ENCODE results near the gene OVCA2.
A peak's percentile ranks its signal among the peaks of the same experiment; 100 is the strongest.

Gene OVCA2

GRCh38 chr17:2025622-2026309 lies 16.1 kb upstream of the OVCA2 start:
- Histone ChIP-seq H3K27me3 (ENCODE audit: insufficient read depth, low read length) (peaks cover 89% of the 10 kb centered on the region), H3K9me3 (ENCODE audit: insufficient read depth, low read depth, low read length) (no peaks in the 10 kb centered on the region), H3K4me3 (ENCODE audit: low read length) (peak overlapping the region; percentile 49), H3K9ac (ENCODE audit: low read depth, low read length) (no peak overlapping the region), H3K4me1 (ENCODE audit: insufficient read depth, low read length) (peaks cover 18% of the 10 kb centered on the region), H3K27ac (ENCODE audit: low read depth, low read length) (no peak overlapping the region), H3K36me3 (ENCODE audit: insufficient read depth, low read length) (no peaks in the 10 kb centered on the region)
- WGBS: 3% methylated on average over 55 of the region's 55 CpGs

- H3K9ac ChIP-seq (ENCODE audit: low read depth, low read length): no peak overlapping the region
- no peak overlapping the region for H3K4me3 ChIP-seq (ENCODE audit: low read length)
- no peak overlapping the region for H3K27ac ChIP-seq (ENCODE audit: low read depth, low read length)
- H3K4me1 ChIP-seq (ENCODE audit: insufficient read depth, low read length): peaks cover 21% of the 10 kb centered on the region
- no peaks in the 10 kb centered on the region for H3K9me3 ChIP-seq (ENCODE audit: insufficient read depth, low read depth, low read length)
- H3K27me3 ChIP-seq (ENCODE audit: insufficient read depth, low read length): peaks cover 72% of the 10 kb centered on the region
- WGBS: 86% methylated on average over 10 of the region's 11 CpGs
- H3K36me3 ChIP-seq (ENCODE audit: insufficient read depth, low read length): no peaks in the 10 kb centered on the region
Observed at GRCh38 chr17:2027528-2028233, 14.1 kb upstream of the OVCA2 start.

GRCh38 chr17:2028234-2028614 lies 13.6 kb upstream of the OVCA2 start:
- 85% methylated on average over 5 of the region's 5 CpGs for WGBS
- no peaks in the 10 kb centered on the region for H3K36me3 ChIP-seq (ENCODE audit: insufficient read depth, low read length)
- peaks cover 18% of the 10 kb centered on the region for H3K4me1 ChIP-seq (ENCODE audit: insufficient read depth, low read length)
- H3K9ac ChIP-seq (ENCODE audit: low read depth, low read length): no peak overlapping the region
- peaks cover 66% of the 10 kb centered on the region for H3K27me3 ChIP-seq (ENCODE audit: insufficient read depth, low read length)
- no peaks in the 10 kb centered on the region for H3K9me3 ChIP-seq (ENCODE audit: insufficient read depth, low read depth, low read length)
- no peak overlapping the region for H3K4me3 ChIP-seq (ENCODE audit: low read length)
- H3K27ac ChIP-seq (ENCODE audit: low read depth, low read length): no peak overlapping the region

- Histone ChIP-seq H3K9me3 (ENCODE audit: insufficient read depth, low read depth, low read length) (no peaks in the 10 kb centered on the region), H3K9ac (ENCODE audit: low read depth, low read length) (no peak overlapping the region), H3K27ac (ENCODE audit: low read depth, low read length) (no peak overlapping the region), H3K4me1 (ENCODE audit: insufficient read depth, low read length) (peaks cover 16% of the 10 kb centered on the region), H3K36me3 (ENCODE audit: insufficient read depth, low read length) (no peaks in the 10 kb centered on the region), H3K27me3 (ENCODE audit: insufficient read depth, low read length) (peaks cover 61% of the 10 kb centered on the region), H3K4me3 (ENCODE audit: low read length) (no peak overlapping the region)
- WGBS: 58% methylated on average over 6 of the region's 6 CpGs
Observed at GRCh38 chr17:2028737-2029136, 13.1 kb upstream of the OVCA2 start.

GRCh38 chr17:2029911-2030778 lies 11.7 kb upstream of the OVCA2 start, which contains the start of gene DPH1:
Gene DPH1, plus strand, starts transcription at chr17:2030153. Its CDS starts 17 bp downstream, at chr17:2030170.
- peaks cover 8% of the 10 kb centered on the region for H3K4me1 ChIP-seq (ENCODE audit: insufficient read depth, low read length)
- no peaks in the 10 kb centered on the region for H3K36me3 ChIP-seq (ENCODE audit: insufficient read depth, low read length)
- H3K9me3 ChIP-seq (ENCODE audit: insufficient read depth, low read depth, low read length): no peaks in the 10 kb centered on the region
- peak within 1 kb of the TSS; percentile 62 for H3K9ac ChIP-seq (ENCODE audit: low read depth, low read length)
- WGBS: under 1% methylated on average over 59 of the region's 59 CpGs
- H3K4me3 ChIP-seq (ENCODE audit: low read length): peak within 1 kb of the TSS; percentile 98
- H3K27ac ChIP-seq (ENCODE audit: low read depth, low read length): no peak within 1 kb of the TSS
- H3K27me3 ChIP-seq (ENCODE audit: insufficient read depth, low read length): peaks cover 47% of the 10 kb centered on the region

- H3K9me3 ChIP-seq (ENCODE audit: insufficient read depth, low read depth, low read length): no peaks in the 10 kb centered on the region
- H3K36me3 ChIP-seq (ENCODE audit: insufficient read depth, low read length): no peaks in the 10 kb centered on the region
- H3K27me3 ChIP-seq (ENCODE audit: insufficient read depth, low read length): peaks cover 41% of the 10 kb centered on the region
- H3K27ac ChIP-seq (ENCODE audit: low read depth, low read length): no peak overlapping the region
- H3K4me1 ChIP-seq (ENCODE audit: insufficient read depth, low read length): peaks cover 8% of the 10 kb centered on the region
- H3K4me3 ChIP-seq (ENCODE audit: low read length): peak overlapping the region; percentile 98
- H3K9ac ChIP-seq (ENCODE audit: low read depth, low read length): no peak overlapping the region
- 36% methylated on average over 10 of the region's 10 CpGs for WGBS
Observed at GRCh38 chr17:2030779-2031163, 11.1 kb upstream of the OVCA2 start.

GRCh38 chr17:2033153-2033552 lies 8.7 kb upstream of the OVCA2 start:
- Histone ChIP-seq H3K9me3 (ENCODE audit: insufficient read depth, low read depth, low read length) (no peaks in the 10 kb centered on the region), H3K9ac (ENCODE audit: low read depth, low read length) (no peak overlapping the region), H3K36me3 (ENCODE audit: insufficient read depth, low read length) (no peaks in the 10 kb centered on the region; the same call in 1 of the 2 replicates), H3K27ac (ENCODE audit: low read depth, low read length) (no peak overlapping the region), H3K4me3 (ENCODE audit: low read length) (no peak overlapping the region), H3K4me1 (ENCODE audit: insufficient read depth, low read length) (peaks cover 8% of the 10 kb centered on the region), H3K27me3 (ENCODE audit: insufficient read depth, low read length) (peaks cover 17% of the 10 kb centered on the region)
- WGBS: 91% methylated on average over 7 of the region's 7 CpGs

- Histone ChIP-seq H3K4me1 (ENCODE audit: insufficient read depth, low read length) (peaks cover 8% of the 10 kb centered on the region), H3K27me3 (ENCODE audit: insufficient read depth, low read length) (peaks cover 7% of the 10 kb centered on the region), H3K36me3 (ENCODE audit: insufficient read depth, low read length) (no peaks in the 10 kb centered on the region; the same call in 1 of the 2 replicates), H3K9me3 (ENCODE audit: insufficient read depth, low read depth, low read length) (no peaks in the 10 kb centered on the region), H3K27ac (ENCODE audit: low read depth, low read length) (no peak overlapping the region), H3K9ac (ENCODE audit: low read depth, low read length) (no peak overlapping the region), H3K4me3 (ENCODE audit: low read length) (no peak overlapping the region)
- WGBS: 66% methylated on average over 5 of the region's 7 CpGs
Observed at GRCh38 chr17:2034157-2034556, 7.7 kb upstream of the OVCA2 start.

GRCh38 chr17:2034806-2035540 lies 6.8 kb upstream of the OVCA2 start:
- Histone ChIP-seq H3K4me1 (ENCODE audit: insufficient read depth, low read length) (peaks cover 4% of the 10 kb centered on the region; the same call in 1 of the 2 replicates), H3K36me3 (ENCODE audit: insufficient read depth, low read length) (no peaks in the 10 kb centered on the region; the same call in 1 of the 2 replicates), H3K27ac (ENCODE audit: low read depth, low read length) (no peak overlapping the region), H3K9ac (ENCODE audit: low read depth, low read length) (no peak overlapping the region), H3K27me3 (ENCODE audit: insufficient read depth, low read length) (no peaks in the 10 kb centered on the region), H3K4me3 (ENCODE audit: low read length) (no peak overlapping the region), H3K9me3 (ENCODE audit: insufficient read depth, low read depth, low read length) (no peaks in the 10 kb centered on the region)
- WGBS: 63% methylated on average over 6 of the region's 9 CpGs

GRCh38 chr17:2035541-2036488 lies 6.0 kb upstream of the OVCA2 start:
- Histone ChIP-seq H3K27ac (ENCODE audit: low read depth, low read length) (no peak overlapping the region), H3K27me3 (ENCODE audit: insufficient read depth, low read length) (no peaks in the 10 kb centered on the region), H3K9me3 (ENCODE audit: insufficient read depth, low read depth, low read length) (no peaks in the 10 kb centered on the region), H3K4me3 (ENCODE audit: low read length) (no peak overlapping the region), H3K9ac (ENCODE audit: low read depth, low read length) (no peak overlapping the region), H3K4me1 (ENCODE audit: insufficient read depth, low read length) (peaks cover 2% of the 10 kb centered on the region; the same call in 1 of the 2 replicates), H3K36me3 (ENCODE audit: insufficient read depth, low read length) (no peaks in the 10 kb centered on the region; the same call in 1 of the 2 replicates)
- 92% methylated on average over 29 of the region's 29 CpGs for WGBS

All from HUES64 (cell line).